NB4 (cell line): ENCODE data around the gene KCNQ2.

ENCODE experiments used
- DNase-seq: peaks from one replicate; pipeline ENCODE4 v3.0.0; 2010; ENCODE audit warnings: low read depth
- H3K4me3 ChIP-seq: one replicate; pipeline ENCODE4 v1.5.1; 2011; ENCODE audit warnings: mild to moderate bottlenecking, low read depth, low read length, moderate library complexity
- CTCF ChIP-seq: IDR thresholded peaks from one replicate; pipeline ENCODE4 v1.5.1; 2012; ENCODE audit warnings: low read depth, low read length
- MAX ChIP-seq: IDR thresholded peaks from 2 replicates; pipeline ENCODE4 v1.6.1; 2011; ENCODE audit warnings: low read depth, low read length
- MYC ChIP-seq: IDR thresholded peaks from 2 replicates; pipeline ENCODE4 v1.6.1; 2011; ENCODE audit warnings: low read depth, low read length
- POLR2A ChIP-seq: IDR thresholded peaks from 2 replicates; pipeline ENCODE4 v1.6.1; 2011; ENCODE audit warnings: mild to moderate bottlenecking; ENCODE audit not compliant: insufficient read length; ENCODE audit errors: extremely low read depth

The KCNQ2 gene

GRCh38 chr20:63447320-63447719, 25.1 kb downstream of the KCNQ2 start:
- no peak overlapping the region for H3K4me3 ChIP-seq
- TF ChIP-seq MAX (no peak), MYC (no peak), CTCF (no peak), POLR2A (no peak)
- DNase-seq, result no peak

DNA sequence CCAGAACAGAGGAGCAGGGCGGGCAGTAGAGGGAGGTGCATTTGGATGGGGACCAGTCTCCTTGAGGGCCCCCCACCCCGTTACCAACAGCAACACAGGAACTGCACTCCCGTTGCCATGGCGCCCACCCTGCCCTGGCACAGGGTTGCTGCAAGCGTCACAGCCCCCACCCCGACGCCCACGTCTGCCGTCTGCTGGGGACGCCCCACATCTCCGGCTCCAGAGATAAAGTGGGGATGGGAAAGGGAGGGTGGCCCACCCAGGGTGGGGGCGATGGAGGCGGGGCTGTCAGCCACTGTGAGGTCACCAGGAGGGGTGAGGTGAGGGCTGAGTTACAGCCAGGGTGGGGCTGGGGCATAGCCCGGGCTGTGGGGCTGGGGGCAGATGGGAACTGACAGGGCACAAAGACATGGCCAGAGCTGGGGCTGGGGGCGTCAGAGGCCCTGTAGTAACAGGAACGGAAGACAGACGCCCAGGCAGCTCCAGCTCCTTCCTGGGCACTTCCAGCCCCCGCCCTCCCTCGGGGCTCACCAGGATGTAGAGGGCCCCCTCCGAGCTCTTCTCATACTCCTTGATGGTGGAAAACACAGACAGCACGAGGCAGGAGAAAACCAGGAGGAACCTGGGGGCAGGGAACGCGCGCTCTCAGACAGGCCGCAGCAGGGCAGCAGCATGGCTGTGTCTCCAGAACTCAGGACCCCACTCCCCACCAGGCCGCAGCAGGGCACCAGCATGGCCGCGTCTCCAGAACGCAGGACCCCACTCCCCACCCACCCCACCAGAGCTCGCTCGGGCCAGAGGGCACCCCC, 26.0 kb downstream of the KCNQ2 start:
- no peak for DNase-seq
- H3K4me3 ChIP-seq, result no peak overlapping the region
- TF ChIP-seq POLR2A, result no peak
- no peak for TF ChIP-seq CTCF
- TF ChIP-seq MAX, result no peak
- TF ChIP-seq MYC, result no peak

DNA sequence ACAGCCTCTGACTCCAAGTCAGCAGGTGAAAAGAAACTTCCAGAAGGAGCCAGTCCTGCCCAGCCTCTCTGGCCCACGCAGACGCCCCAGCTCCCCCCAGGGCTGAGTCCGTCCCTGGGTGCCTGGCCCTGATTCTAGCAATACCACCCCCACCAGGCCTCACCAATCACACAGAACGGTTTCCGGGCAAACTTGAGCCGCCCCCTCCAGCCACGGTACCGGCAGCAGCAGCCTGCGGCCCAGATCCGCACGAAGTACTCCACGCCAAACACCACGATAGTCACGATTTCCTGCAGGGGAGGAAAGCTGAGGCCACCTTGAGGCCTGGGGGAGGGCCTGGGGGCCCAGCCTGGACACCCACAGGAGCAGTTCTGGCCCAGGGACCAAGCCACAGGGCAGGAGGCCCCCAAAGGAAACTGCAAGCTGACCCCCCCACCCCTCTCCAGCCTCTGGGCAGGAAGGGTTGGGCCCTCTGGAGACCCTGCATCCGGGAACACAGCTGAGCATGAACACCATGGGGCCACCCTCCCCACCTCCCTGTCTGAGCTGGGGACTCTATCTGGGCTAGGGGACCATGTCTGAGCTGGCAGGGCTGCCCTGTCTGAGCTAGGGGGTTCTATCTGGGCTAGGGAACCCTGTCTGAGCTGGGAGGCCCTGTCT, 27.2 kb downstream of the KCNQ2 start:
- no peak for TF ChIP-seq POLR2A
- TF ChIP-seq CTCF, result no peak
- no peak for TF ChIP-seq MYC
- TF ChIP-seq MAX, result no peak
- DNase-seq, result no peak
- H3K4me3 ChIP-seq, result no peak overlapping the region

DNA sequence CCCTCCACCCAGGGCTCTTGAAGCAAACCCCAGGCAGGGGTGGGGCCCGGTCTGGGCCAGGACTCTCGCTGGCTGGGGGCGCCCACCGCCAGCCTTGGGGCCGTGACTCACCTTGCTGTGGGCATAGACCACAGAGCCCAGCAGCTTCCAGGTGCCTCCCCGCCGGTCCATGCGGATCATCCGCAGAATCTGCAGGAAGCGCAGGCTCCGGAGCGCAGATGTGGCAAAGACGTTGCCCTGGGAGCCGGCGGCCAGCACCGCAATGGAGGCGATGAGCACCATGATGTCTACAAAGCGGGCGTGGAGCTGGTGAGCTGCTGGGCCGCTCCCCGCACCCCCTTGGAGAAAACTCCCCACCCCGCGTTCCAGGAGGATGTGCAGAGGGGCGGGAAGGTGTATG, 27.9 kb downstream of the KCNQ2 start:
- no peak for TF ChIP-seq POLR2A
- TF ChIP-seq CTCF, result no peak
- TF ChIP-seq MAX, result no peak
- TF ChIP-seq MYC, result no peak
- DNase-seq, result no peak
- H3K4me3 ChIP-seq, result no peak overlapping the region

- no peak overlapping the region for H3K4me3 ChIP-seq
- no peak for DNase-seq
- TF ChIP-seq POLR2A (no peak), CTCF (no peak), MAX (no peak), MYC (no peak)
These were observed 28.7 kb downstream of the KCNQ2 start for GRCh38 chr20:63443606-63444395.
